NCI-H460 (cell line): Measurements from ENCODE around the gene ALDH3A1. TPM values are rescaled to one million over a fixed set of nuclear protein-coding genes. Genes with fewer than 3 reads are reported as not detected.

Experiments
- DNase-seq: peaks from one replicate; pipeline ENCODE4 v3.0.0-alpha.2; 2016; ENCODE audit warnings: low read depth; ENCODE audit errors: extremely low read depth
- total RNA-seq: library from RNA; depleted of rRNA; stranded (reverse); fragments of >200 nt; shearing (Covaris generic); gene quantifications from 2 replicates; pipeline ENCODE4 v1.2.3, GENCODE V29; 2014

ALDH3A1 gene
- total RNA-seq, 1 experiment from 2014 or later, result 403 TPM

- DNase-seq, result no peak
Observed at GRCh38 chr17:19743101-19744100, 4.7 kb downstream of the ALDH3A1 start.

GRCh38 chr17:19742495-19742894 lies 5.6 kb downstream of the ALDH3A1 start:
- no peak for DNase-seq

GRCh38 chr17:19741832-19742457 lies 6.2 kb downstream of the ALDH3A1 start:
- DNase-seq, result no peak

- no peak for DNase-seq
Observed at GRCh38 chr17:19740933-19741332, 7.2 kb downstream of the ALDH3A1 start.

GRCh38 chr17:19739241-19740201 lies 8.6 kb downstream of the ALDH3A1 start:
- DNase-seq, result no peak

GRCh38 chr17:19738757-19739156 lies 9.3 kb downstream of the ALDH3A1 start:
- no peak for DNase-seq

- no peak for DNase-seq
Observed at GRCh38 chr17:19738073-19738449, 10.0 kb downstream of the ALDH3A1 start.

GRCh38 chr17:19737305-19738072 lies 10.6 kb downstream of the ALDH3A1 start:
- no peak for DNase-seq

GRCh38 chr17:19736071-19736470 lies 12.0 kb downstream of the ALDH3A1 start:
- no peak for DNase-seq

GRCh38 chr17:19733953-19734526 lies 14.1 kb downstream of the ALDH3A1 start:
- no peak for DNase-seq

GRCh38 chr17:19731626-19732025 lies 16.5 kb downstream of the ALDH3A1 start:
- DNase-seq, result no peak

- DNase-seq, result no peak
Observed at GRCh38 chr17:19730843-19731242, 17.3 kb downstream of the ALDH3A1 start.

- no peak for DNase-seq
Observed at GRCh38 chr17:19729900-19730299, 18.2 kb downstream of the ALDH3A1 start.

- DNase-seq, result no peak
Observed at GRCh38 chr17:19728084-19728495, 20.0 kb downstream of the ALDH3A1 start.

- no peak for DNase-seq
Observed at GRCh38 chr17:19727501-19728078, 20.5 kb downstream of the ALDH3A1 start.

- no peak for DNase-seq
Observed at GRCh38 chr17:19726631-19727376, 21.3 kb downstream of the ALDH3A1 start.

- DNase-seq, result no peak
Observed at GRCh38 chr17:19725486-19725885, 22.6 kb downstream of the ALDH3A1 start.
